Brain microvascular endothelial cell (primary cell): ENCODE measurements around the gene BUD23.

Experiments used
- DNase-seq: peaks from one replicate; pipeline ENCODE4 v3.0.0-alpha.2; 2020
- H3K27ac ChIP-seq: fragments of 250-450 bp; sonication (Bioruptor Pico); 2 replicates; pipeline ENCODE4 v1.5.1; 2020; ENCODE audit warnings: mild to moderate bottlenecking, moderate library complexity
- H3K27me3 ChIP-seq: fragments of 250-450 bp; sonication (Bioruptor Pico); replicated peaks from 2 replicates; pipeline ENCODE4 v1.5.1; 2020; ENCODE audit warnings: mild to moderate bottlenecking
- H3K36me3 ChIP-seq: fragments of 250-450 bp; sonication (Bioruptor Pico); replicated peaks from 2 replicates; pipeline ENCODE4 v1.5.1; 2020; ENCODE audit warnings: mild to moderate bottlenecking
- H3K4me3 ChIP-seq: 2 replicates; pipeline ENCODE4 v1.5.1; 2011; ENCODE audit warnings: low read depth, mild to moderate bottlenecking, control low read depth, low read length, moderate library complexity
- CTCF ChIP-seq: IDR thresholded peaks from 2 replicates; pipeline ENCODE4 v1.5.1; 2011; ENCODE audit warnings: low read depth, mild to moderate bottlenecking, moderate library complexity, low read length, control low read depth, inconsistent platforms; ENCODE audit errors: missing control alignments
- in situ Hi-C: cut with HindIII; loops from 2 replicates; pipeline ENCODE4 v1.10.0; 2017; ENCODE audit warnings: low sequenced_read_pairs, low pct_ligation_motif_present

BUD23 gene

GRCh38 chr7:73704640-73705550 lies 21.5 kb downstream of the BUD23 start:
- Histone ChIP-seq H3K4me3 (no peak overlapping the region), H3K36me3 (peaks cover 88% of the 10 kb centered on the region), H3K27ac (peak overlapping the region; percentile 75), H3K27me3 (no peaks in the 10 kb centered on the region)
- in situ Hi-C loops = no loop called here
- no peak for TF ChIP-seq CTCF
- DNase-seq = peak; percentile 85

GRCh38 chr7:73705551-73705920 lies 22.1 kb downstream of the BUD23 start:
- in situ Hi-C loops = no loop called here
- peak overlapping the region; percentile 75 for H3K27ac ChIP-seq

GRCh38 chr7:73706126-73707044 lies 23.0 kb downstream of the BUD23 start:
- H3K4me3 ChIP-seq = no peak overlapping the region
- H3K27me3 ChIP-seq = no peaks in the 10 kb centered on the region
- in situ Hi-C loops = no loop called here
- TF ChIP-seq CTCF = no peak
- peak overlapping the region; percentile 75 for H3K27ac ChIP-seq
- peak; percentile 52 for DNase-seq
- H3K36me3 ChIP-seq = peaks cover 84% of the 10 kb centered on the region

More at GRCh38 chr7:73705551-73705920, 22.1 kb downstream of the BUD23 start:
- H3K27me3 ChIP-seq = no peaks in the 10 kb centered on the region
- no peak for DNase-seq
- H3K36me3 ChIP-seq = peaks cover 86% of the 10 kb centered on the region
- H3K4me3 ChIP-seq = no peak overlapping the region
- TF ChIP-seq CTCF = no peak

- in situ Hi-C loops = no loop called here
- Histone ChIP-seq H3K27ac (peak overlapping the region; percentile 75), H3K4me3 (no peak overlapping the region), H3K27me3 (no peaks in the 10 kb centered on the region), H3K36me3 (peaks cover 84% of the 10 kb centered on the region)
- peak; percentile 20 for DNase-seq
- no peak for TF ChIP-seq CTCF
Measured at GRCh38 chr7:73707045-73707631, 23.7 kb downstream of the BUD23 start.

- in situ Hi-C loops = no loop called here
- TF ChIP-seq CTCF = no peak
- Histone ChIP-seq H3K27me3 (no peaks in the 10 kb centered on the region), H3K4me3 (no peak overlapping the region), H3K36me3 (peaks cover 86% of the 10 kb centered on the region), H3K27ac (no peak overlapping the region)
- DNase-seq = no peak
Measured at GRCh38 chr7:73708961-73709549, 25.7 kb downstream of the BUD23 start.
